GM19023 (cell line): ENCODE data around the gene GLIS1.

ENCODE experiments used
- ATAC-seq: cut with Tn5 transposase; IDR thresholded peaks from one replicate; pipeline ENCODE4 v1.9.1; 2021; ENCODE audit warnings: mild to moderate bottlenecking, moderate library complexity; ENCODE audit not compliant: unreplicated experiment

GLIS1 gene

DNA sequence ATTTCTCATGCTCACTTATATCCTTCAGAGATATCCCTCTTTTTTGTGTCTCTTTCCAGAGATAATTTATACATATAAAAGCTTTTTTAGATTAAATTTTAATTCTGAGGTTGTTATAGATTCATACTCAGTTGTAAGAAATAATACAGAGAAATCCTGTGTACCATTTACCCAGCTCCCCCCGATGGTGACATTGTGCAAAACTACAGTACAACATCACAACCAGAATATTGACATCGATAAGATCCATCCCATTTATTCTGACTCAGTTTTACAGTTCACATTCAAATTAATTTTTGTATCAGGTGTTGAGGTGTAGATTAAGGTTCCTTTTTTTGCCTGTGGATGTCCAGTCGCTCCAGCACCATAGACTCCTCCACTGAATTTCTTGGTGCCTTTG, 265.5 kb downstream of the GLIS1 start:
- no peak for ATAC-seq

DNA sequence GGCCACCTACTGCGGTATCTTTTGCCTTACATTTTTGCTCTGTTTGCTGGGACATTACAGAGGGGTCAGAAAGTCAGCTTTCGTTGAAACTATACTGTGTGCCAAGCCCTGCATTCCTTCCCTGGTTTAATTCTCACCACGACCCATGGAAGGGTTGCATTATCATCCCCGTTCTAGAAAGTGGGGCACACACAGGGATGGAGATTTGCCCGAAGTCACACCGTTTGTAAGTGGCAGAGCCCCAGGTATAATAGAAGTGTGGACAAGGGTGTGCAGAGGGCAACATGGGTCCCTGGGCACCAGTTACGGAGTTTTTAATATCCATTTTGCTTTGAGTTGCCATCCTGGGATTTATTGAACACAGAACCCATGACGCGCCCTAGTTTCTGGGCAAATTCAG, 268.0 kb downstream of the GLIS1 start:
- no peak for ATAC-seq

DNA sequence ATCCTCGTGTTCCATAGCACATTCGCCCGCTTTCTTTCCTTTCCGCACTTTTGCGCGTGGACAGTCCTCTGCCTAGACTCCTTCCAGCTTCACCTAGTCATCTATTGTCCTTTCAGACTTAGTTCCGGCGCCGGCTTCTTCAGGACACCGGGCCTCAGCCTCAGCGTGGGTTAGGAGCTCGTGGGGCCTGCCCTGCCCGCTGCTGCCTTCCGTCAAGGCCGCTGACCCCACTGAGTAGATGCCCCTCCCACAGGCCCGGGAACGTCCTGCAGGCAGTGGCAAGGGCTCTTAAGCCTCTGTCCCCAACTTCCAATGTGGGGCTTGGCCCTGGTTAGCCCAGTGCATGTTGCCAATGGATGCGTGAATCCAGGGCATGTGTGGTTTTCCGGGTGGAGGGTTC, 268.4 kb downstream of the GLIS1 start:
- no peak for ATAC-seq

DNA sequence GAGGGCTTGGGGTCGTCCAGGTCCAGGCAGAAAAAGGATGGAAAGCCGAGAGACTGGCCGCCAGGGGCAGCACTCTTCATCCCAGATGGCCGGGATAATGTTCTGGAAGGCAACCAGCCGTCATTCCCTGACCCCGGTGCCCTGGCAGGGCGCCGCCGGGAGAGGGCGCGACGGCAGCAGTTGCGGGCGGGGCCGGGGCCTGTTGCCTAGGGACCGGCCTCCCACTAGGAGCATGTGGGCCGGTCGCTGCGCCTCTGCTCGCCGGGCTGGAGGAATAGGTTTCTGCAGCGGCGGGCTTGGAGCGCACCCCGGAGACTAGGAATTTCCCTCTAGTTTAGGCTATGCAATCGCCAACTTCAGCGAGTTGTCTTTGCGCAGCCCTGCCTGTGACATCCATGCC, 268.8 kb downstream of the GLIS1 start:
- ATAC-seq, result no peak

DNA sequence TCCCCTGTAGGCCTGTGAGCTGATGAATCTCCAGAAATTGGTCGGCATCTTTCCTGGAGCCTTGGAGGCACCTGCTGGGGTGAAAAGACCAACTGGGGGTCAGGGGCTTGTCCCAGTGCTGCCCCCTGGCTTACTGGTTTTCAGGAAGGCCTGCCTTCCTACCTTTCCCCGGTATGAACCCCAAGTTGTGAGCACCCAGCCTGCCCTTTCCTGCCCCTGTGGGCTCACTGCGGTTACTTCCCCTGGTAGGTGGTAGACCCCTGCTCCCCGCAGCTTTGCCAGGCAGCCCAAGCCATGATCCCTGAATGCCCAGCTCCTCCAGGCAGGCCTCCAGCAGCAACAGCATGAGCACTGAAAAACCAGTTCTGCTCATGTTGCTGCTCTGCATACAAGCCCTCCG, 269.6 kb downstream of the GLIS1 start:
- ATAC-seq, result no peak

GRCh38 chr1:53468374-53468773, 270.6 kb downstream of the GLIS1 start:
- ATAC-seq, result no peak

DNA sequence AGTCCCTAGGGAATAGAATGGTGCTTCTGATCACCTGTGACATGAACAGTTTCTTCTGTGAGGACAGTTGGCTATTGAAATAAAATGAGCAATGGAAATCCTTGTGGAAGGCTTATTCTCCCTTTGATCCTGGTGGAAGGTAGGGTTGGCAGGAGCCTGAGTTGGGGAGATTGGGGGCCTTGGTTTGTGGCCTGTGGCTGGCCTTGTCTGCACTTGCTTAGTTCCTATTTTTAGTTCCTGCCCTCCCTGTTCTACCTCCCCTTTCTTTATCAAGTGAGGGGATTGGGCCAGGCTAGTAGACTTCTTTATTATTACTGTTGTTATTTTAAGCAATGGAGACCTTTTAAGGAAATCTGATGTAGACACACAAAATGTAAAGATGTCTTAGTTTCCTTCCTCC, 271.6 kb downstream of the GLIS1 start:
- ATAC-seq, result no peak

GRCh38 chr1:53465023-53465957, 273.7 kb downstream of the GLIS1 start:
- no peak for ATAC-seq

DNA sequence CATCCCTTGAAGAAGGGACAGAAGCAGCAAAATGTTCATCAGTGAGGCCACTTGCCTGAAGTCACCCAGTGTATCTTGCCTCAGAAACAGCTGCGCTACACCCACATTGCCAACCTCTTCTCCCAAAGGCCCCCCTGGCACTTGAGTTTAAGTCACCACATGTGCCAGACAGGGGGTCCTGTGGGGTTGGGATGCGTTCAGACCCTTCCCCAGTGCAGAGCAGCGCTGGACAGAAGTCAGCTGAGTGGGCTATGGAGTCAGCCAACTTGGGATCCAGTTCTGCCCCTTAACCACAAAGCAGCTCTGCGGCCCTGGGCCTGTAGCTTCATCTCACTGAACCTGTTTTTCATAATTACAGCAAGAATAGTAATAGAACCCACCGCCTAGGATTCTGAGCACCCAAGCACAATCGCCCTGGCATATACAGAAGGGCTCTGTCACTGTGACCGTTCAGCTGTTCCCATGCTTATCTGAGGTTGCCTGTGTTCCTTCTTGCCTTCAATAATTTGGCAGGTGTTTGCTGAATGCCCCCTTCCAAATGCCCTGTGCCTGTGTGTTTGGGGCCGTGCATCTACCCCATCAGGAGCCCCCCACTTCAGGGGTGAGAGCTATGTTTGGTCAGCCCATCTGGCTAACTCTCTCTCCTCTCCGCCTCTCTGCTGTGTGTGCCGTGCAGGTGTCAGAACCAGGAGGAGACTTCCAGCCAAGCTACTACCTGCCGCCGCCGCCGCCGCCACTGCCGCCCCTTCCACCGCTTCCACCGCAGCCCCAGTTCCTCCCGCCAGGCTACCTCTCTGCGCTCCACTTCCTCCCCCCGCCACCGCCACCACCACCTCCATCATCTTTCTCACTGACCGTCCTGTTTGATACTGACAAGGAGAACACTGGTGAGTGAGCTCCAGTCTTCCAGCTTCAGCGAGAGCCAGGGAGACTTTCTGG, 274.7 kb downstream of the GLIS1 start:
- no peak for ATAC-seq

GRCh38 chr1:53462769-53463501, 276.0 kb downstream of the GLIS1 start:
- ATAC-seq, result no peak

DNA sequence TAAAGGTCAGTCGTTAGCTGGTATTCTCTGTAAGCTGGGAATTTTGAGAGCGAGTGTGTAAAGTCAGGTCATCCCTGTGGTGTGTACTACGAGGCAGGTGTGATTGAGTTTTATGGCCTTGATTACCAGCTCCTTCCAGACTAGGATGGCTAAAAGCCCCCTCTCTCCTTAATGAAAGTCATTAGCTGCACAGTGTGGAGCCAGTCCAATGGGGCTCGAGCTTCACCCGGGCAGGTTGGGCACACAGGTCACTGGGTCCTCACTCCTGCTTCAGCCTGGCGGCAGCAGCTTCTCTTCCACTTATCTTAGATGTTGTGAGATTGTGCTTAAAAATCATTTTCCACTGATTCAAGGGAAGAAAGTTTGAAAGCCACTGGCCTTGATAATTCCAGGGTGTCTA, 276.8 kb downstream of the GLIS1 start:
- ATAC-seq, result no peak

DNA sequence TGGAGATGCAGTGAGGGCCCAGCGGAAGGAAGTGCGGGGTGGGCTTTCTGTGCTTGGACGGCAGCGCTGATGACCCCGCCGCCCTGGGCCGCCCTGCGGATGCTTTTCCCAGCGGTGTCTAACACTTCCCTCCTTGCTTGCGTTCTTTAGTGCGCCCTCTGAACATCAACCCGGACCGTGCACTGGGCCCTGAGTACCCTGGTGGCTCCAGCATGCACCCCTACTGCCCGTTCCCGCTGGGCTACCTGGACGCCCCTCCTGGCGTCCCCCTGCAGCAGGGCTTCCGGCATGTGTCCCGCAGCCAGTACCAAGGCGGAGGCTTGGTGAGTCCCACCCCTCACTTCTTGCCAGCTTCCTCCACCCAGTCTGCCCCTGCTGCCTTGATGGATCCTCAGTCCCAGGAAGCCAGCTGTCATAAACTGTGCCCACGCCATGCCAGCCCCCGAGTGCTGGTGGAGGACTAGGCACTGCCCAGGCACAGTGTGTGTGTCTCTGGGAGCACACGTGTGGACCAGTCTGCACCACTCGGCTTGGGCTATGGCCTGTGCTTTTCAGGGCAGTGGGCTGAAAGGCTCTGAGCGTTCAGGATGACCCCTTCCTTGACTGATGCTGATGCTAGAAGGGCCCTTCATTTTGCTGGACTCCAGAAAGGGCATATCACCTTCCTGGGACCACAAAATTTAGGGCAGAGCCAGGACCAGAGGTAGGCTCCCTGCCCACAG, 277.5 kb downstream of the GLIS1 start:
- ATAC-seq, result no peak

DNA sequence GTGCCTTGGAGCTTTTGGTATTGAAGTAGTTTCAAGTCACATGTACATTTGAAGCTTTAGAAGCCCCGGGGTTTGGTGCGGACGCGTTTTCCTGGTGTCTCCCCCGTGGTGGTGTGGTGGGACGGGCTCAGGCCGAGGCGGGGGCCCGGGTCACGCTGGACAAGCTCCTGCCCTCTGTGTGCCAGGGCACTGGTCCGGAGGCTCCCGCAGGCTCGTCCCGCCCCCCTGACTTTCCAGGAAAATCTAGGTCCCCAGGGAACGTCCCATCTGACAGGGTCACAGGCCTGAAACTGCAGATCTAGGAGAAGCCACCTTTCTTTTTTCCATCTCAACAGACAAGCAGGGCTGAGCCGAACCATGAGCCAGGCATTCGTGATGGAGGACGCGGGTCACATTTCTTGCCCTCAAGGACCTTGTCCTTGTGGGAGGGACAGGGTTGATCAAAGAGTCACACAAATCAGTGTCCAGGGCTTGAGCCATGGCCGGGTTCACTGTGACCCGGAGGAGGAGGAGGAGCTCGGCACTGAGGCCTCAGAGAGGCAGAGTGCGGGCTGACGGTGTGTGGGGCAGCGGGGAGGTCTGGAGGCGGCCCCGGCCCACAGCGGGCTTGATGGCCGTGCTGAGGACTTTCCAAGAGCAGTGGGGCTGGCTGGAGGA, 278.2 kb downstream of the GLIS1 start:
- no peak for ATAC-seq

DNA sequence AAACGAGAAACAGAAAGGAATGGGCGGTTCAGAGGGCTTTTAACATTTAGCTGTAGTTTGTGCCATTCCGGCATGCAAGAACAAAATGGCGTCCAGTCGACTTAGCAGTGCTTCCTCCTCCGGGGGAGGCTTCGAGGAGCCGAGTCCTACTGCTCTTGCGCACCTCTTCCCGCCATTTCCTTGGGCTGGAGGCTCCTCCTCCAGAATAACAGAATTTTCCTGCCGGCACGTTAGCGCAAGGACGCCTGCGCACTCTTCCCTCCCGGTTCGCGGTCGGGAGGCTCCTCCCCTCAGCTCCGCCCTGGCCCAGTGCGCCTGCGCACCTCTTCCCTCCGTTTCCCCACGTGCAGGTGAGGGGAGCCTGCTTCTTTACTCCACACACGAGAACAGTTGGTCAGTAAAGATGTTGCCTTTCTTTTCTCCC, 278.7 kb downstream of the GLIS1 start:
- ATAC-seq, result no peak

DNA sequence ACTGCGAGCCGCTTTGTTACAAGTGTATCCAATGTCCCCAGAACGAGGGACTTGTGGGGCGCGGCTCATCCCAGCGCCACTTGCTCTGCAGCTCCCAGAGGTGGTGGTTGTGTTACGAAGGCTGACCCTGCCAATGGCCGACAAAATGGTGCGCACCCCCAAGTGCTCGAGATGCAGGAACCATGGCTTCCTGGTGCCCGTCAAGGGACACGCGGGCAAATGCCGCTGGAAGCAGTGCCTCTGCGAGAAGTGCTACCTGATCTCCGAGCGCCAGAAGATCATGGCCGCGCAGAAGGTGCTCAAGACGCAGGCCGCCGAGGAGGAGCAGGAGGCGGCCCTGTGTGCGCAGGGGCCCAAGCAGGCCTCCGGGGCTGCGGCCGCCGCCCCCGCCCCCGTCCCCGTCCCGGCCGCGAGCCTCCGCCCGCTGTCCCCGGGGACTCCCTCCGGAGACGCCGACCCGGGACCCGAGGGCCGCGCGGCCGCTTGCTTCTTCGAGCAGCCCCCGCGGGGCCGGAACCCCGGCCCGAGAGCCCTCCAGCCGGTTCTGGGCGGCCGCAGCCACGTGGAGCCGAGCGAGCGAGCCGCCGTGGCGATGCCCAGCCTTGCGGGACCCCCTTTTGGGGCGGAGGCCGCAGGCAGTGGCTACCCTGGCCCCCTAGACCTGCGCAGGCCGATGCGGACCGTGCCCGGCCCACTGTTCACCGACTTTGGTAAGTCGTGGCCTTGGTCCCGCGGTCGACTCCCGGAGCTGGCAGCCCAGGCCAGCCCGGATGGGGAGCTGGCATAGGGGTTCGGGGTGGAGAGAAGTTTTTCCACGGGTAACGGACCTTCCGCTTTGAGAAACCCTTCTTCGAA, 279.4 kb downstream of the GLIS1 start, which contains the start of gene DMRTB1:
Gene DMRTB1 (plus strand): TSS at position 79 of the 855 bp plus-strand sequence. CDS start 55 bp downstream, at position 134.
- ATAC-seq, result no peak

DNA sequence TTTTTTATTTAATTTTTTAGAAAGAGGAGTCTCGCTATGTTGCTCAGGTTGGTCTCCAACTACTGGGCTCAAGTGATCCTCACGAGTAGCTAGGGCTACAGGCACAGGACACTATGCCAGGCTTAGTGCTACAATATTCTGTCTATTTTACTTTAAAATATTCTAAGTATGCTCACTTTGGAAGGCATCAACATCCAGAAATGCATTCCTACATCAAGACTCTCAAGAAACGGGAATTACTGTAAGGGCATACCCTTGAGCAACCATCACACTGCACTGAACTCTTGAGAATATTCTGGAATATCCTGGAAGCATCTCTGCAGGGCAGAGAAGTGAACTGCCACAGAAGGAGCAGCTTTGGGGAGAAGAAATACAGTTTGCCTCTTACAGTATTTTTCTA, 280.3 kb downstream of the GLIS1 start:
- no peak for ATAC-seq
